SK-N-SH treated with all-trans-retinoic acid at 6 μM for 48 hours (cell line): ENCODE results near the gene VCL.

Experiments used
- ATAC-seq: fragments of 200-7000 bp; cut with Tn5 transposase; 3 replicates; pipeline ENCODE4 v1.9.1; 2020; ENCODE audit warnings: mild to moderate bottlenecking, moderate library complexity
- ARNTL ChIP-seq: fragments of 450-650 bp; formaldehyde crosslinking; IDR thresholded peaks from 2 replicates; pipeline ENCODE4 v1.5.0; 2020; ENCODE audit warnings: low read depth, mild to moderate bottlenecking, moderate library complexity, borderline replicate concordance
- BACH2 ChIP-seq: fragments of 250-450 bp; sonication (Bioruptor Pico); IDR thresholded peaks from 2 replicates; pipeline ENCODE4 v1.9.0; 2021; ENCODE audit warnings: mild to moderate bottlenecking, borderline replicate concordance
- CREB5 ChIP-seq: fragments of 250-450 bp; sonication (Bioruptor Pico); IDR thresholded peaks from 2 replicates; pipeline ENCODE4 v1.5.1; 2020; ENCODE audit warnings: low read depth, mild to moderate bottlenecking, moderate library complexity
- CSDC2 ChIP-seq: fragments of 250-450 bp; sonication (Bioruptor Pico); IDR thresholded peaks from 2 replicates; pipeline ENCODE4 v1.5.0; 2020; ENCODE audit warnings: mild to moderate bottlenecking, moderate library complexity
- CSRNP3 ChIP-seq: fragments of 250-450 bp; sonication (Bioruptor Pico); IDR thresholded peaks from 2 replicates; pipeline ENCODE4 v1.5.1; 2021; ENCODE audit warnings: mild to moderate bottlenecking, moderate library complexity
- ESRRG ChIP-seq: fragments of 250-450 bp; sonication (Bioruptor Pico); IDR thresholded peaks from 2 replicates; pipeline ENCODE4 v1.6.1; 2021; ENCODE audit warnings: mild to moderate bottlenecking
- GLIS3 ChIP-seq: fragments of 250-450 bp; sonication (Bioruptor Pico); IDR thresholded peaks from 2 replicates; pipeline ENCODE4 v1.5.0; 2020; ENCODE audit warnings: mild to moderate bottlenecking, moderate library complexity
- ISL1 ChIP-seq: fragments of 250-450 bp; sonication (Bioruptor Pico); IDR thresholded peaks from 2 replicates; pipeline ENCODE4 v2.1.2; 2022; ENCODE audit warnings: mild to moderate bottlenecking, moderate library complexity
- PATZ1 ChIP-seq: fragments of 250-450 bp; sonication (Bioruptor Pico); IDR thresholded peaks from 2 replicates; pipeline ENCODE4 v1.8.0; 2020; ENCODE audit warnings: mild to moderate bottlenecking, moderate library complexity, borderline replicate concordance
- POU6F1 ChIP-seq: fragments of 250-450 bp; sonication (Bioruptor Pico); IDR thresholded peaks from 2 replicates; pipeline ENCODE4 v1.8.0; 2021; ENCODE audit warnings: low read depth, mild to moderate bottlenecking, moderate library complexity, borderline replicate concordance
- RARB ChIP-seq: fragments of 250-450 bp; sonication (Bioruptor Pico); IDR thresholded peaks from 2 replicates; pipeline ENCODE4 v1.8.0; 2021; ENCODE audit warnings: mild to moderate bottlenecking, moderate library complexity
- TCF4 ChIP-seq: fragments of 250-450 bp; sonication (Bioruptor Pico); IDR thresholded peaks from 2 replicates; pipeline ENCODE4 v1.8.0; 2021; ENCODE audit warnings: mild to moderate bottlenecking, moderate library complexity, borderline replicate concordance
- TOX ChIP-seq: fragments of 250-450 bp; sonication (Bioruptor Pico); IDR thresholded peaks from 2 replicates; pipeline ENCODE4 v1.8.0; 2021; ENCODE audit warnings: mild to moderate bottlenecking, moderate library complexity, borderline replicate concordance
- TSHZ2 ChIP-seq: fragments of 250-450 bp; sonication (Bioruptor Pico); IDR thresholded peaks from 2 replicates; pipeline ENCODE4 v1.5.0; 2020; ENCODE audit warnings: mild to moderate bottlenecking, moderate library complexity
- ZFP3 ChIP-seq: fragments of 250-450 bp; sonication (Bioruptor Pico); IDR thresholded peaks from 2 replicates; pipeline ENCODE4 v1.5.0; 2020; ENCODE audit warnings: mild to moderate bottlenecking, moderate library complexity
- ZFP30 ChIP-seq: fragments of 450-650 bp; formaldehyde crosslinking; IDR thresholded peaks from 2 replicates; pipeline ENCODE4 v1.5.0; 2022; ENCODE audit warnings: mild to moderate bottlenecking, moderate library complexity
- ZNF565 ChIP-seq: fragments of 450-650 bp; formaldehyde crosslinking; conservative IDR thresholded peaks from 2 replicates; pipeline ENCODE4 v1.5.0; 2020; ENCODE audit warnings: low read depth, mild to moderate bottlenecking, moderate library complexity
- ZNF8 ChIP-seq: fragments of 450-650 bp; formaldehyde crosslinking; IDR thresholded peaks from 2 replicates; pipeline ENCODE4 v1.5.0; 2020; ENCODE audit warnings: mild to moderate bottlenecking, moderate library complexity

Gene VCL

GRCh38 chr10:73955719-73956118 lies 42.2 kb upstream of the VCL start (continued):
- TF ChIP-seq TSHZ2 (CRISPR knock-in tag) (no peak), ZFP30 (CRISPR knock-in tag) (no peak), BACH2 (no peak), TOX (CRISPR knock-in tag) (no peak), PATZ1 (CRISPR knock-in tag) (no peak)

GRCh38 chr10:73956476-73957359 lies 41.2 kb upstream of the VCL start:
- peak; percentile 81 for ATAC-seq
- TF ChIP-seq CSRNP3 (CRISPR knock-in tag) (no peak), TSHZ2 (CRISPR knock-in tag) (no peak), TOX (CRISPR knock-in tag) (no peak), ESRRG (no peak), RARB (no peak), POU6F1 (CRISPR knock-in tag) (no peak), ZFP30 (CRISPR knock-in tag) (no peak), CREB5 (CRISPR knock-in tag) (no peak), GLIS3 (no peak), BACH2 (no peak), ZFP3 (CRISPR knock-in tag) (no peak), ZNF8 (CRISPR knock-in tag) (no peak), CSDC2 (no peak)

- TF ChIP-seq ESRRG = no peak
- no peak for TF ChIP-seq RARB
- no peak for TF ChIP-seq CREB5 (CRISPR knock-in tag)
- TF ChIP-seq TCF4 = no peak
- TF ChIP-seq ISL1 (CRISPR knock-in tag) = no peak
- no peak for TF ChIP-seq ZFP30 (CRISPR knock-in tag)
- no peak for TF ChIP-seq PATZ1 (CRISPR knock-in tag)
- TF ChIP-seq ARNTL (CRISPR knock-in tag) = no peak
- no peak for TF ChIP-seq ZNF8 (CRISPR knock-in tag)
- TF ChIP-seq TOX (CRISPR knock-in tag) = no peak
- no peak for TF ChIP-seq ZNF565
- no peak for ATAC-seq
Measured at GRCh38 chr10:73959484-73960243, 38.3 kb upstream of the VCL start.
